NCI-H1048 (cell line): ENCODE data around the gene NRG3.

Experiments used
- DNase-seq: peaks from one replicate; lab custom pipeline; 2025; lab: John Stamatoyannopoulos, UW

NRG3 gene

DNA sequence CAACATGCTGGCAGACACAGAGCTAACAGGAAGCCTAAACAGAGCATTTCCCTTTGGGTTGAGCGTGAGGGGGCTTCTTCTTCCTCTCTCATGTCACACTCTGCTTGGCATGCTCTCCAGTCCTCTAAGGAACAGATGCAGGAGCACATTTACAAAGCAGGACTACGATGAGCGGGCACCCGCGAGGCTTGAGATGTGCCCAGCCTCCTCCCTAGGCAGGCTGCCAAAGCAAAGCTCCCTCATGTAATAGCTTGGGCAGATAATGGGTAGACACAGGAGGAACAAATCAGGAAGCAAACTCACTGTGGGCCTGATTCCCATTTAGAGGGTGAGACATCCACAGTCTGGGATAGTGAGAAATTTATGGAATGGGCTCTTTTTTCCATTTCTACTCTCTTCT is 519.1 kb downstream of the NRG3 start:
- no peak for DNase-seq

- DNase-seq, result no peak
These were observed 520.0 kb downstream of the NRG3 start for GRCh38 chr10:82394987-82395386.

DNA sequence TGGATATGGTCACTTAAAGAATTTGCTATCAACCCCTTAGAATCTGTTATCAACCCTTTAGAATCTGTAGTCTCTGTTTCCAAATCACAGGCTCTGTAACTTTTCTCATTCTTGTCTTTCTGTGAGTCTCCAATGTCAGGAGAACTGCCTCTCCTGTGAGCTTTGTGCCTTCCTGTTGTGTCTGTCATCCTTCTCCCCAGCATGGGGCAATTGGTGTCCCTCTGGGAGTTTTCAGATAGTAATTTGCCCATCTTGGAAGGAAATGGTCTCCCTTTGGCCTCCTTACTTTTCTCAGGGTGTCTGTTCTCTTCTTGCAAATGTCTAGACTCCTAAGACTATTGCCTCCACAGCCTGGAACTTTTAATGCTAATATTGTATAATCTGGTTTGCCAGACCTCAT is 521.9 kb downstream of the NRG3 start:
- no peak for DNase-seq

- DNase-seq, result no peak
These were observed 522.9 kb downstream of the NRG3 start for GRCh38 chr10:82397854-82398253.

DNA sequence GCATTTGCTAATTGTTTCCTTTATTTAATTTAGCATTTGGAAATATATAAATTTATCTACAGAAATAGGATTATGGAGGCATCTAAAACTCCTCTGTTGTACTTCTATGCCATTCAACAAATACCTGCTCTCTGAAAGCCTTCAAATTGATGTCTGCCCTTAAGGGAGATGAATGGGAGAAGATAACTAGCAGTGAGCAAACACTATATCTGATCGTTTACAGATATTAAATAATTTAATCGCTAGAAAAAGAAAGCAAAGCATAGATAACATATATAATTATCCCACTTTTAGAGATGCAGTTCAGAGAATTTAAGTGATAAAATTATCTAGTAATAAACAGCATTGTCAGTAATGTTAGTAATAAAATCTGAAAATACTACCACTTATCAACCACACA is 524.9 kb downstream of the NRG3 start:
- DNase-seq, result no peak

- no peak for DNase-seq
These were observed 525.8 kb downstream of the NRG3 start for GRCh38 chr10:82400841-82401240.

- DNase-seq, result no peak
These were observed 528.0 kb downstream of the NRG3 start for GRCh38 chr10:82402906-82403401.

DNA sequence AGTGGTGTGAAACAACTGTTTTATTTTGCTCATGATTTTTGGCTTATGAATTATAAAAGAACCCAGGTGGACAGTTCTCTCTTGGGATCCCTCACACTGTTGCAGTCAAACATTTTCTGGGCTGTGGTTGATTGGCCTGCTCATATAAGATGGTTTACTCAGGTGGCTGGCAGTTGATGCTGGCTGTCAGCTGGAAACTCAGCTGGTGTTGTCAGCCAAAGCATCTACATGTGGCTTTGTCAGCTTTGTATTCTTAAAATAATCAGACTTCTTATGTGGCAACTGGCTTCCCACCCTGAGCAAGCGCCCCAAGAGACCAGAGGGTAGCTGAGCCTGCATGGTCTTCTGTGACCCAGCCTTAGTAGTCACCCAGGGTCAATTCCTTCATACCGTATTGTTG is 534.7 kb downstream of the NRG3 start:
- DNase-seq, result no peak

- no peak for DNase-seq
These were observed 536.4 kb downstream of the NRG3 start for GRCh38 chr10:82411416-82411815.

DNA sequence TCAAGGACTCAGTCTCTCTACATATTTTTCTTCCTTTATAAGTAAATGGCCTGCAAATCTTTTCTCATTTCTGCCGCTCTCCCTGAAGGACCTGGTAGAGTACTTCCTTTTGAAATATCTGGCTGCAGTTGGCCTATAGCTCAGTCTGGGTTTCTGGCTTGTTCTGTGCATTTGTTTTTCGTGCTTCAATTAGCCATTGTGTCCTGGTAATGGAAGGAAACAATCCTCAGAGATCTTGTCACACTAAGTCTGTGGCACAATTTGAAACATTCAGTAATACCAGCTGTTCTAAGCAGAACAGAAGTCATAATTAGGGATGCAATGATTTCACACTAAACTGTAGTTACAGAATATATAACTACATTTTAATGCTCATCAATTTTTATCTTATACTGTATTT is 545.0 kb downstream of the NRG3 start:
- DNase-seq, result no peak

DNA sequence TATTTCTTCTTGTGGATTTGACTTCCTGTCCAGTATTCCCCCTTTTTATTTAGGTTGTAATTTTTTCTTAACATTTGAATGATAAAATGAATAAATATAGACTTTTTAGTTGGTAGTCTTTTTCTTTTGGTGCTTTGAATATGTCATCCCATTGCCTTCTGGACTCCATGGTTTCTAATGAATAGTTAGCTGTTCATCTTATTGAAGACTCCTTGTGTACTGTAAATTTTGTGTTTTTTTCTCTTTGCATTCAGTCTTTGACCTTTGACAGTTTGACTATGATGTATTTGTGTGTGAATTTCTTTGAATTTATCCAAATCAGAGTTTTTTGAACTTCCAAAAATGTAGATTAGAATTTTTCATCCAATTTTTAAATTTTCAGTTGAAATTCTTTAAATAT is 554.3 kb downstream of the NRG3 start:
- no peak for DNase-seq

GRCh38 chr10:82438277-82438676 is 563.3 kb downstream of the NRG3 start:
- no peak for DNase-seq

DNA sequence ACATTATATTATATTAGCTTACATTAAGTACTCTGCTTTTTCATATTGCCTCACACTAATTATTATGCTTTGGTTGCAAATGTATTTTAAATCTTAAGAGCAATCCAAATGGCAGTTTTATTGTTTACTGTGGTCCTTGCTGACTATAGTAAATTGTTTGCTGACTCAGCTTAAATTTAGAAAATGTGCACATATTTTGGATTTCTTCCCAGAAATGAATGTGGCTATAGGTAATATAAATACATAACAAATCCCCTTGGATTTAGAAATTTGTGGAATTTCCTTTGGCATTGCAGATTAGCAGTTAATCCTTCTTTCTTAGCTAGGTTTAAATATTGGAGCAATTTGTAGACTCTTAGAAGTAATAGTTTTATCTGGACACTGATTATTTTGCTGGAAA is 565.8 kb downstream of the NRG3 start:
- DNase-seq, result no peak

DNA sequence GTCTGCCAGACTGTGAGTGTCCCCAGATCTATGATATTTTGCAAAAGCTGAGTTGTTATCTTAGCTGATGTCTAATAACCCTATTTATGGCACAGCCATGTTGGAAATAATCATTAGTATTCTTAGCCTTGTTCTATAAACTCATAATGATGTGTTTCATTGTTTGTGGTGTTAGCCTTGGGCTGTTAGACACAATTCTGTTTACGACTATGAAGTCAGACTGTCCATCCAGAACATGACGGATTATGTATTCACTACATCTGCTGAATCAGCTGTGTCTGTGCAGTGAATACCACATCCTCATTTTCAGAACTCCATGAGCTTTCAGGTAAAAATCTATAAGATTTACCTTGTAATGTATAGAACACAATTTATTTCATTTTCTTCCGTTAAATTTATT is 577.1 kb downstream of the NRG3 start:
- no peak for DNase-seq

GRCh38 chr10:82452676-82453075 is 577.7 kb downstream of the NRG3 start:
- no peak for DNase-seq

GRCh38 chr10:82453678-82454293 is 578.8 kb downstream of the NRG3 start:
- DNase-seq, result no peak

GRCh38 chr10:82462910-82463551 is 588.0 kb downstream of the NRG3 start:
- DNase-seq, result no peak

GRCh38 chr10:82463614-82464013 is 588.6 kb downstream of the NRG3 start:
- DNase-seq, result no peak

DNA sequence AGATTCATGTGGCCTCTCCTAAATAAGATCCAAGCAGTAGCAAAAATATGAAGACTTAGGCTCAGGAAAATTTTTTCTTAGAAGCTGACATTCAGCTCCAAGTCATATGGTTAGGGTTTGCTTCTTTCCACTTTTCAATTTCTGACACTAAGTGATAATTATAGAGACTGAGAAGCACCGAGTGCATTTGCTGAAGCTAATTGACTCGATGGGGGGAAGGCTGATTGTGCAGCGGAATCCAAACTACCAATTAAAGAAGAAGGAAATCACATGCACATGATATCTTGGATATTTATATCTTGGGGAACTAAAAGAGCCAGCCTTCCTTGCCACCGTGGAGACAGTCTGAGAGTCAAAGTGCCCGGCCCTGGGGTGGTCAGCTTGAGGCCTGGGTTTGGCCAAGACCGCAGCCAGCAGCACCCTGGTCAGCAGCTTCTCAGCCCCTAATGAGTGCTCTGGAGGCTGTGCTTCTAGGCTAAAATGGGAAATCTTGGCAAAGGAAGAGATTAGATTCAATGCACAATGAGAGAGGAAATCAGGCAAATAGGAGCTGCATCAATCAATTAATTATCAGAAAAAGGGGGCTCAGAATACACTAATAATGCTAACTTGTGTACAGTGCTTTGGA is 589.3 kb downstream of the NRG3 start:
- DNase-seq, result no peak

DNA sequence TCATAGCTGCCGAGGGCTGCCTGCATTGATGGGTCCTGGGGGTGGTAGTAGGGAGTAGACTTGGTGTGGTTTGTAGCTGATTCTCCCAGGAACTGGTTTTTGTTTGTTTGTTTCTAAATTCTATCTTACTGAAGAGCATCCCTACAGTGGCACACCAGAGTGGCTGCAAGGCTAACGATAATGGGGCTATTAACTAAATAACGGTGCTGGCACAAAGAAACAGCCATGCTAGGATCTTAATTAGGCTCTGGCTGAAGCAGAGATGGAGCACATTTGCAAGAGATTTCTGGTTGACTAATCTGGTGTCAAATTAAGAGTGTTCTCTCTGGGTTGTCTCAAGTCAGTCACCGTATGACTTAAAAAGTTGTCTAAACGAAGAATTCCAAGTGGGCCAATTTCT is 590.0 kb downstream of the NRG3 start:
- no peak for DNase-seq

DNA sequence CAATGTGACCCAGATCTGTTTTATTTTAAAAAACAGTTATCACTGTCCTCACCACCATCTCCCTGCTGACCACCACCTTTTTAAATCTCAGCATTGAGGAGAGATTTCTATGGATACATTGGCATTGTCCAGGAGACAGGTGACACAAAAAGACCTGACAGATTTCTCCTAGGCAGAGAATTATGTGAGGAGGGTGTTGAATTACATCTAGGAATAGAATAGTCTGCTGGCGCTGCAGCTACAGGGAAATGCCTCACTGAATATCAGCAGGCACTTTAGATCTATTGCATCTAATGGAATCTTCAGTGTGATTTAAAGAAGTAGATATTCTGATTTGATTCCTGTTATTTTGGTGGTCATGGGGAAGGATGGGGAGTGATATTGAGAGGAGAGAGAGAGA is 593.5 kb downstream of the NRG3 start:
- DNase-seq, result no peak

GRCh38 chr10:82472406-82473335 is 597.7 kb downstream of the NRG3 start:
- no peak for DNase-seq
